SU-DHL-6 (cell line): ENCODE results near the gene GRM7.

Experiments used
- H2AFZ ChIP-seq: fragments of 200-600 bp; sonication (generic); 2 replicates; pipeline ENCODE4 v1.6.1; 2014; ENCODE audit warnings: low read depth, mild to moderate bottlenecking, moderate library complexity, mixed read lengths, antibody characterized with exemption, low read length; ENCODE audit not compliant: severe bottlenecking
- H3F3A ChIP-seq: fragments of 200-600 bp; shearing (Covaris generic); 2 replicates; pipeline ENCODE4 v1.6.0; 2016; ENCODE audit warnings: antibody characterized with exemption, mild to moderate bottlenecking; ENCODE audit not compliant: insufficient read depth
- H3K27ac ChIP-seq: fragments of 200-600 bp; sonication (generic); 2 replicates; pipeline ENCODE4 v1.5.1; 2016; ENCODE audit warnings: low read depth, mild to moderate bottlenecking, low read length, moderate library complexity, mixed read lengths
- H3K27me3 ChIP-seq: fragments of 200-600 bp; sonication (generic), shearing (Covaris generic); 2 replicates; pipeline ENCODE4 v1.6.0; 2014; ENCODE audit warnings: mild to moderate bottlenecking, low read length
- H3K36me3 ChIP-seq: fragments of 200-600 bp; sonication (generic); 2 replicates; pipeline ENCODE4 v1.6.1; 2014; ENCODE audit warnings: mild to moderate bottlenecking, low read length, mixed read lengths
- H3K4me2 ChIP-seq: fragments of 300-600, 200-600 bp; shearing (Covaris generic), sonication (generic); 2 replicates; pipeline ENCODE4 v1.6.0; 2014; ENCODE audit warnings: low read length, low read depth, mild to moderate bottlenecking; ENCODE audit not compliant: poor library complexity, severe bottlenecking
- H3K4me3 ChIP-seq: fragments of 200-600 bp; sonication (generic); 2 replicates; pipeline ENCODE4 v1.5.1; 2014; ENCODE audit warnings: antibody characterized with exemption, low read length, mild to moderate bottlenecking, mixed read lengths; ENCODE audit not compliant: insufficient read depth, poor library complexity, severe bottlenecking
- H3K79me2 ChIP-seq: fragments of 200-600 bp; sonication (generic); 2 replicates; pipeline ENCODE4 v1.6.1; 2014; ENCODE audit warnings: mild to moderate bottlenecking, low read length, moderate library complexity; ENCODE audit not compliant: insufficient read depth
- H3K9ac ChIP-seq: fragments of 200-600 bp; sonication (generic); 2 replicates; pipeline ENCODE4 v1.7.0; 2014; ENCODE audit warnings: mild to moderate bottlenecking, low read length
- H3K9me2 ChIP-seq: fragments of 200-600 bp; sonication (generic); replicated peaks from 2 replicates; pipeline ENCODE4 v1.6.1; 2014; ENCODE audit warnings: low read length; ENCODE audit not compliant: insufficient read depth
- H3K9me3 ChIP-seq: fragments of 200-600 bp; sonication (generic); 2 replicates; pipeline ENCODE4 v1.6.1; 2014; ENCODE audit warnings: low read length, mixed read lengths; ENCODE audit not compliant: insufficient read depth
- H4K20me1 ChIP-seq: fragments of 200-600 bp; sonication (generic); 2 replicates; pipeline ENCODE4 v1.6.1; 2014; ENCODE audit warnings: low read depth, mild to moderate bottlenecking, antibody characterized with exemption, low read length, moderate library complexity, mixed read lengths
- CTCF ChIP-seq: fragments of 200-600 bp; sonication (generic); IDR thresholded peaks from one replicate; pipeline ENCODE4 v1.5.1; 2017; ENCODE audit warnings: antibody characterized with exemption, mild to moderate bottlenecking, low read length, moderate library complexity; ENCODE audit not compliant: insufficient read depth, poor library complexity, severe bottlenecking
- EZH2phosphoT487 ChIP-seq: fragments of 200-600 bp; sonication (generic), shearing (Covaris generic); conservative IDR thresholded peaks from 2 replicates; pipeline ENCODE4 v1.6.1; 2018; ENCODE audit warnings: mild to moderate bottlenecking, antibody characterized with exemption, low read length, moderate library complexity, mixed read lengths

Gene GRM7

GRCh38 chr3:7567160-7567559 lies 706.2 kb downstream of the GRM7 start:
- no peak for TF ChIP-seq CTCF
- TF ChIP-seq EZH2phosphoT487: no peak
- no peak overlapping the region for H3K27ac ChIP-seq
- H3K4me2 ChIP-seq: no peak overlapping the region
- no peaks in the 10 kb centered on the region for H3K9me3 ChIP-seq
- no peaks in the 10 kb centered on the region for H3K27me3 ChIP-seq
- H3K4me3 ChIP-seq: no peak overlapping the region
- H3K9ac ChIP-seq: no peak overlapping the region
- no peaks in the 10 kb centered on the region for H3K36me3 ChIP-seq
- no peaks in the 10 kb centered on the region for H3K79me2 ChIP-seq
- H4K20me1 ChIP-seq: no peaks in the 10 kb centered on the region
- H3F3A ChIP-seq: no peaks in the 10 kb centered on the region
- no peaks in the 10 kb centered on the region for H3K9me2 ChIP-seq
- H2AFZ ChIP-seq: no peak overlapping the region

DNA sequence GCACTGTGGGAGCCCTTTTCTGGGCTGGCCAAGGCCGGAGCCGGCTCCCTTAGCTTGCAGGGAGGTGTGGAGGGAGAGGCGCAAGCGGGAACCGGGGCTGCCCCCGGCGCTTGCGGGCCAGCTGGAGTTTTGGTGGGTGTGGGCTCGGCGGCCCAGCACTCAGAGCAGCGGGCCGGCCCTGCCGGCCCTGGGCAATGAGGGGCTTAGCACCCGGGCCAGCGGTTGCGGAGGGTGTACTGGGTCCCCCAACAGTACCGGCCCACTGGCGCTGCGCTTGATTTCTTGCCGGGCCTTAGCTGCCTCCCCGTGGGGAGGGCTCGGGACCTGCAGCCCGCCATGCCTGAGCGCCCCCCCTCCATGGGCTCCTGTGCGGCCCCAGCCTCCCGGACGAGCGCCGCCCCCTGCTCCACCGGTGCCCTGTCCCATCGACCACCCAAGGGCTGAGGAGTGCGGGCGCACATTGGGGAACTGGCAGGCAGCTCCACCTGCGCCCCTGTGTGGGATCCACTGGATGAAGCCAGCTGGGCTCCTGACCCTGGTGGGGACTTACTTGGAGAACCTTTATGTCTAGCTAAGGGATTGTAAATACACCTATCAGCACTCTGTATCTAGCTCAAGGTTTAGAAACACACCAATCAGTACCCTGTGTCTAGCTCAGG lies 707.7 kb downstream of the GRM7 start:
- no peaks in the 10 kb centered on the region for H3K36me3 ChIP-seq
- H3K79me2 ChIP-seq: no peaks in the 10 kb centered on the region
- no peak overlapping the region for H3K4me3 ChIP-seq
- no peaks in the 10 kb centered on the region for H3K9me3 ChIP-seq
- TF ChIP-seq EZH2phosphoT487 (no peak), CTCF (no peak)
- H4K20me1 ChIP-seq: no peaks in the 10 kb centered on the region
- no peak overlapping the region for H3K9ac ChIP-seq
- H3K9me2 ChIP-seq: no peaks in the 10 kb centered on the region
- no peak overlapping the region for H2AFZ ChIP-seq
- H3K27ac ChIP-seq: no peak overlapping the region
- no peaks in the 10 kb centered on the region for H3K27me3 ChIP-seq
- no peaks in the 10 kb centered on the region for H3F3A ChIP-seq
- H3K4me2 ChIP-seq: no peak overlapping the region

GRCh38 chr3:7573330-7573729 lies 712.4 kb downstream of the GRM7 start:
- Histone ChIP-seq H3K9me2 (no peaks in the 10 kb centered on the region), H3F3A (no peaks in the 10 kb centered on the region), H3K9ac (no peak overlapping the region), H4K20me1 (no peaks in the 10 kb centered on the region), H3K27ac (no peak overlapping the region), H3K36me3 (no peaks in the 10 kb centered on the region), H2AFZ (no peak overlapping the region), H3K4me2 (no peak overlapping the region), H3K9me3 (no peaks in the 10 kb centered on the region), H3K27me3 (no peaks in the 10 kb centered on the region), H3K4me3 (no peak overlapping the region), H3K79me2 (no peaks in the 10 kb centered on the region)
- TF ChIP-seq EZH2phosphoT487: no peak
- no peak for TF ChIP-seq CTCF
